HT-29 (cell line): ENCODE measurements around the gene MELTF. TPM values are rescaled to one million over a fixed set of nuclear protein-coding genes. Genes with fewer than 3 reads are reported as not detected.

Source experiments
- DNase-seq: peaks from one replicate; pipeline ENCODE4 v3.0.0-alpha.2; 2015; ENCODE audit warnings: low spot score
- total RNA-seq: library from RNA; depleted of rRNA; stranded (reverse); fragments of >200 nt; shearing (Covaris generic); gene quantifications from 2 replicates; pipeline ENCODE4 v1.2.3, GENCODE V29; 2014; rRNA removed

MELTF gene
- total RNA-seq, 1 experiment from 2014 or later = 4.1 TPM

GRCh38 chr3:196969134-196969659 is 60.4 kb downstream of the MELTF start:
- DNase-seq = peak; percentile 42

GRCh38 chr3:196968233-196969133 is 61.1 kb downstream of the MELTF start, which contains the start of gene PIGZ:
Gene PIGZ (minus strand): TSS chr3:196968833. CDS start chr3:196952031, 16,802 bp downstream.
- DNase-seq = peak; percentile 45

DNA sequence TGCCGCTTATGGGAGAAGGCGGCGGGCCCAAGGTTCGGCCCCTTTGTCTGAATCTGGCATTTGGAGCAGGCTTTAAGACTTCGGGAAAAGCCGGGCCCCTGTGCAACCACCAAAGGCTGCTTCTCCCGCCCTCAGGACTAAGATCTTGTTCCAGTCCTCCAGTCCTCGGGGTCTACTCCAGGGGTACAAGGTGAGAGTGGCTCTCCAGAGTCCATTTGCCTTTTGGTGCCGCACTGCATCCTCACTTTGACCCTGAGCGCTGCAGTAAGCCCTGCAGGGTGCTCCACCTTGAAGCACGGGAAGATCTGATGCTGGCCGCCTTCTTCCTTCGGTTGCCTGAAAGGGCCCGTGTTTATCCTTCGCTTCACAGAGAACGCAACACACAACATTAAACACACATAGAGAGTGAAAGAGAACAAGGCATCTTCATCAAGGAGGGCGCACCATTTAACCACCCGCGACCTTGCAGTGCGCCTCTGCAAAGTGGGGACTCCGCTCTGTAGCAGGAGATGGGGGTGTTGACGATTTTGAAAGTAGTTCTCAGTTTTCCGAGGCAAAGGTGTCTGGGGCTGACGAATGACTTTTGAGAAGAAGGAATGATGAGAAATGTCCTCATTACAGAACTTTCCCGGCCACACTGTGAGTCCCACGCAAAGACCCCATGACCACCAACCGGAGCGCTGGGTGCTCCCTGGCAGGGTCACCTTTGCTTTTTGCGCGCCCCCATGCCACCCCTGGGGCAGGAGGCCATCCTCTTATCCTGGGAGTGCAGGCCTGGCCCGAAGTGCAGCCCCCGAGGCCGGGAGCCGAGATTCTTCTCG is 62.0 kb downstream of the MELTF start:
- DNase-seq = no peak

GRCh38 chr3:196966526-196967401 is 62.9 kb downstream of the MELTF start:
- no peak for DNase-seq

DNA sequence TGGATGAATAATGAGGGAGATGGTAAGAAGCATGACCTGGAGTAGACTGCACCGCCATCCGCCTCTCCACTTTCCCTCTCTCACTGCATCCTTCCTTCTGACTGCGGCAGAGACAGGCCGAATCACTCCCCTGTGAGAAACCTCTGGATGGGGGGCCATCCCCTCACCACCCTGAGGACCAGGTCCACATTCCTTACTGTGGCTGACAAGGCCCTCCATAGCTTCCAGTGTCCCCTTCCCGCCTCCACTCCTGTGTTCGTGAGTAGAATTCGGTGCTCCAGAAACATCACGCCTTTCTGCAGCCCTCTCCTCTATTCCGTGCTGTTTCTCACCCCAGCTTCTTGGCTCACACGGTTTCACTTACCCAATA is 63.8 kb downstream of the MELTF start:
- DNase-seq = no peak

DNA sequence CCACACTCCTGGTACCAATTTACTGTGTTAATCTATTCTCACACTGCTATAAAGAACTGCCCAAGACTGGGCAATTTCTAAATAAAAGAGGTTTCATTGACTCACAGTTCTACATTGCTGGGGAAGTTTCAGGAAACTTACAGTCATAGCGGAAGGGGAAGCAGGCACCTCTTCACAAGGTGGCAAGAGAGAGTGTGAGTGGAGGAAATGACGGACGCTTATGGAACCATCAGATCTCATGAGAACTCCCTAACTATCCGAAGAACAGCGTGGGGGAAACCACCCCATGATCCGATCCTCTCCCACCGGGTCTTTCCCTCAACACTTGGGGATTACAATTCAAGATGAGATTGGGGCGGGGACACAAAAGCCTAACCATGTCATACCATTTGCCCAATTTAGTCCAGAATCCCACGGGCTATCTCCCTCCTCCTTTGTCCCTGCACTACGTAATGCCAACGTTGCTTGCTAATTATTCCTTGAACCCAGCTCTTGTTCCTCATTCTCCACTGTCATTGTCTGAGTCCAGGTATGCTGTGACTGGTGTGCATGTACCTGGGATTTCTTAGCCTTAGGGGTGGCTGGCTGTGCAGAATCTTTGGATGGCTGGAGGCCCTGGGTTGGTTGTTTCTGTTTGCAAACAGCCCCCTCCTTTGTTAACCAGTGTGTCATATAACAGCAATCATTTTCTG is 64.4 kb downstream of the MELTF start:
- DNase-seq = no peak

DNA sequence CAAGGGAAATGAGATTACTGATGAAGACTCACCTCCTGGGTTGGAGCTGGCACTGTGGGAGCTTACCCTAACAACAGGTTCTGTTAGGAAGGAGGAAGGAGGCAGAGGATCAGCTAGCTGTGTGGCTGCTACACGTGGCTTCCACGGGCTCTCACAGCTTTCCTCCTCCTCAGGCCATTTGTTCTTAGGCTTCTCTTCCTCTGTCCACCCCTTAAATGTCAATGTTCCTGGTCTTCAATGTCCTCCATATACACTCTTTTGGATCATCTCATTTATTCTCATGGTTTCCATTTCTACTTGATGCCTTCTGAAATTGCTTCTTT is 66.0 kb downstream of the MELTF start:
- DNase-seq = no peak

- no peak for DNase-seq
Observed at GRCh38 chr3:196962930-196963630, 66.5 kb downstream of the MELTF start.

- DNase-seq = peak; percentile 65
Observed at GRCh38 chr3:196962108-196962929, 67.3 kb downstream of the MELTF start.

DNA sequence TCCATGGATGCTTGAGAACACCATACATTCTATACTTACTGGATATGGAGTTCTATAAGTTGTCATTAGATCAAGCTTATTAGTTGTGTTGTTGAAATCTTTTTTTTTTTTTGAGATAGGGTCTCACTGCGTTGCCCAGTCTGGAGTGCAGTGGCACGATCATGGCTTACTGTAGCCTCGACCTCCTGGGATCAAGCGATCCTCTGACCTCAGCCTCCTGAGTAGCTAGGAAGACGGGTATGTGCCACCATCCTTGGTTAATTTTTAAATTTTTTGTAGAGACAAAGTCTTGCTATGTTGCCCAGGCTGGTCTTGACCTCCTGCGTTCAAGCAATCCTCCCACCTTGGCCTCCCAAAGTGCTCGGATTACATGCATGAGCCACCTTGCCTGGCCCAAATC is 74.8 kb downstream of the MELTF start:
- no peak for DNase-seq

Other genes starting within 250 kb of the MELTF start
- gene SENP5, start 161.9 kb downstream of the MELTF start, total RNA-seq = 18.8 and 21.1 TPM in 2 replicates
- gene NCBP2, start 87.3 kb downstream of the MELTF start, total RNA-seq = 46.7 and 67.1 TPM in 2 replicates
- gene PIGZ, start 61.0 kb downstream of the MELTF start, total RNA-seq = 7.3 and 10.1 TPM in 2 replicates